Sigmoid colon (tissue), 4 donors: ENCODE data around the gene FXYD3.

Experiments used
- POLR2A ChIP-seq, 2 donors: fragments of 450-650 bp; IDR thresholded peaks; one replicate each; pipeline ENCODE4 v1.6.1; 2016; ENCODE audit warnings: antibody characterized with exemption in 2 of 2, mild to moderate bottlenecking in 2 of 2, moderate library complexity in 2 of 2
- POLR2AphosphoS5 ChIP-seq, 4 donors: sonication (generic); formaldehyde crosslinking; IDR thresholded peaks; one replicate each; pipeline ENCODE4 v1.6.1; 2017; ENCODE audit warnings: antibody characterized with exemption in 4 of 4
- TF ChIP-seq, protein P1 (sequence below), 4 experiments: fragments of 450-650 bp in 3 of 4; fragments of 200-600 bp in 1 of 4; IDR thresholded peaks; one replicate each; pipeline ENCODE4 v1.5.1; 2016 to 2019; ENCODE audit warnings: antibody characterized with exemption in 4 of 4, mild to moderate bottlenecking in 3 of 4, moderate library complexity in 2 of 4

GRCh38 chr19:35116072-35116801, 614 bp downstream of the FXYD3 start:
- TF ChIP-seq, protein P1, sequence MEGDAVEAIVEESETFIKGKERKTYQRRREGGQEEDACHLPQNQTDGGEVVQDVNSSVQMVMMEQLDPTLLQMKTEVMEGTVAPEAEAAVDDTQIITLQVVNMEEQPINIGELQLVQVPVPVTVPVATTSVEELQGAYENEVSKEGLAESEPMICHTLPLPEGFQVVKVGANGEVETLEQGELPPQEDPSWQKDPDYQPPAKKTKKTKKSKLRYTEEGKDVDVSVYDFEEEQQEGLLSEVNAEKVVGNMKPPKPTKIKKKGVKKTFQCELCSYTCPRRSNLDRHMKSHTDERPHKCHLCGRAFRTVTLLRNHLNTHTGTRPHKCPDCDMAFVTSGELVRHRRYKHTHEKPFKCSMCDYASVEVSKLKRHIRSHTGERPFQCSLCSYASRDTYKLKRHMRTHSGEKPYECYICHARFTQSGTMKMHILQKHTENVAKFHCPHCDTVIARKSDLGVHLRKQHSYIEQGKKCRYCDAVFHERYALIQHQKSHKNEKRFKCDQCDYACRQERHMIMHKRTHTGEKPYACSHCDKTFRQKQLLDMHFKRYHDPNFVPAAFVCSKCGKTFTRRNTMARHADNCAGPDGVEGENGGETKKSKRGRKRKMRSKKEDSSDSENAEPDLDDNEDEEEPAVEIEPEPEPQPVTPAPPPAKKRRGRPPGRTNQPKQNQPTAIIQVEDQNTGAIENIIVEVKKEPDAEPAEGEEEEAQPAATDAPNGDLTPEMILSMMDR (IDR thresholded peaks at IDR 0.05), result no peak
- TF ChIP-seq POLR2A (IDR thresholded peaks at IDR 0.05), result peak in 1 of 2 donors; percentile 35
- no peak for TF ChIP-seq POLR2AphosphoS5 (IDR thresholded peaks at IDR 0.05)
